Colonic mucosa (tissue), 4 donors: ENCODE measurements around the gene RPS19. TPM values are rescaled to one million over a fixed set of nuclear protein-coding genes. Genes with fewer than 3 reads are reported as not detected.

ENCODE experiments used
- DNase-seq: peaks from one replicate; pipeline ENCODE4 v3.0.0-alpha.2; 2020
- H3K27ac ChIP-seq: fragments of 200-600 bp; one replicate; pipeline ENCODE4 v1.8.0; 2021
- H3K27me3 ChIP-seq: fragments of 200-600 bp; one replicate; pipeline ENCODE4 v1.8.0; 2021
- H3K36me3 ChIP-seq: fragments of 200-600 bp; one replicate; pipeline ENCODE4 v1.8.0; 2021
- H3K4me1 ChIP-seq: fragments of 200-600 bp; one replicate; pipeline ENCODE4 v1.8.0; 2021; ENCODE audit warnings: mild to moderate bottlenecking
- H3K4me3 ChIP-seq: fragments of 200-600 bp; one replicate; pipeline ENCODE4 v1.8.0; 2021
- H3K9ac ChIP-seq, 2 donors: one replicate each; pipeline ENCODE4 v1.7.0; 2013; ENCODE audit warnings: control low read depth in 2 of 2, low read depth in 2 of 2, low read length in 2 of 2
- H3K9me3 ChIP-seq: fragments of 200-600 bp; one replicate; pipeline ENCODE4 v1.8.0; 2021
- CTCF ChIP-seq: fragments of 200-600 bp; IDR thresholded peaks from one replicate; pipeline ENCODE4 v1.8.0; 2022; ENCODE audit warnings: antibody characterized with exemption, mild to moderate bottlenecking
- intact Hi-C: fragments of 100-400 bp; cut with DNase I; formaldehyde crosslinking; loops from one replicate; pipeline ENCODE4 v1.14.1; 2022
- total RNA-seq, 2 donors: library from RNA; stranded (reverse); fragmentation: NEBNext Ultra II Directional in 1 of 2; extraction: Animal tissue kit (Norgen Biotek cat#: 25700) in 1 of 2; gene quantifications; one replicate each; pipeline ENCODE4 v1.2.1, GENCODE V29; 2021
- donor health status: healthy.
- donor health status: DM: no; HTN: no; CAD: no.
- donor health status: DM: no; HTN: no; CAD: no.

RPS19 gene
- 1,000 to 10,000 TPM; 1,710 to 2,039 TPM for total RNA-seq

- intact Hi-C loops, result no loop called here
Observed at GRCh38 chr19:41859618-41860418, at the start of gene RPS19. Gene RPS19 (plus strand): TSS chr19:41860255. CDS start chr19:41860775, 520 bp downstream.

GRCh38 chr19:41810301-41810700, 49.8 kb upstream of the RPS19 start:
- Histone ChIP-seq H3K36me3 (no peaks in the 10 kb centered on the region), H3K27ac (no peak overlapping the region), H3K9me3 (no peaks in the 10 kb centered on the region), H3K27me3 (no peaks in the 10 kb centered on the region), H3K4me3 (no peak overlapping the region), H3K4me1 (no peaks in the 10 kb centered on the region), H3K9ac (no peak overlapping the region)
- TF ChIP-seq CTCF, result no peak
- DNase-seq, result no peak
- intact Hi-C loops, result no loop called here

More at GRCh38 chr19:41859618-41860418, at the start of gene RPS19:
- H3K9me3 ChIP-seq, result no peaks in the 10 kb centered on the region
- DNase-seq, result peak; percentile 99
- H3K4me3 ChIP-seq, result peak within 1 kb of the TSS; percentile 86
- no peaks in the 10 kb centered on the region for H3K27me3 ChIP-seq
- peak; percentile 71 for TF ChIP-seq CTCF
- H3K27ac ChIP-seq, result peak within 1 kb of the TSS; percentile 97
- H3K36me3 ChIP-seq, result peaks cover 20% of the 10 kb centered on the region
- H3K9ac ChIP-seq, result peak within 1 kb of the TSS; percentile 89 to 98
- H3K4me1 ChIP-seq, result peaks cover 11% of the 10 kb centered on the region

GRCh38 chr19:41811036-41811435, 49.0 kb upstream of the RPS19 start:
- intact Hi-C loops, result no loop called here
- no peak for DNase-seq
- Histone ChIP-seq H3K27ac (no peak overlapping the region), H3K4me1 (no peaks in the 10 kb centered on the region), H3K9me3 (no peaks in the 10 kb centered on the region), H3K36me3 (no peaks in the 10 kb centered on the region), H3K27me3 (no peaks in the 10 kb centered on the region), H3K9ac (no peak overlapping the region), H3K4me3 (no peak overlapping the region)
- TF ChIP-seq CTCF, result no peak

- no peaks in the 10 kb centered on the region for H3K27me3 ChIP-seq
- no peak overlapping the region for H3K9ac ChIP-seq
- intact Hi-C loops, result no loop called here
- no peaks in the 10 kb centered on the region for H3K4me1 ChIP-seq
- H3K9me3 ChIP-seq, result no peaks in the 10 kb centered on the region
- H3K27ac ChIP-seq, result no peak overlapping the region
- TF ChIP-seq CTCF, result no peak
- H3K36me3 ChIP-seq, result no peaks in the 10 kb centered on the region
- H3K4me3 ChIP-seq, result no peak overlapping the region
- DNase-seq, result no peak
Observed at GRCh38 chr19:41811981-41812380, 48.1 kb upstream of the RPS19 start.

GRCh38 chr19:41813911-41814310, 46.1 kb upstream of the RPS19 start:
- no peaks in the 10 kb centered on the region for H3K9me3 ChIP-seq
- no peak overlapping the region for H3K27ac ChIP-seq
- H3K4me1 ChIP-seq, result no peaks in the 10 kb centered on the region
- intact Hi-C loops, result no loop called here
- H3K4me3 ChIP-seq, result no peak overlapping the region
- no peaks in the 10 kb centered on the region for H3K36me3 ChIP-seq
- TF ChIP-seq CTCF, result no peak
- no peak for DNase-seq
- no peaks in the 10 kb centered on the region for H3K27me3 ChIP-seq
- no peak overlapping the region for H3K9ac ChIP-seq
